ENCODE results near the gene GOLGA6L9.
"Not testable (repeated sequence)": the region's sequence is repeated elsewhere in the genome, so short reads cannot be mapped to it uniquely, and the experiment has no call there.

- TF ChIP-seq CTCF (conservative IDR thresholded peaks at IDR 0.05; ENCODE audit: low read depth, low read length); EZH2 (IDR thresholded peaks at IDR 0.05; ENCODE audit: low read length, unreplicated experiment): not testable (repeated sequence)
Observed at GRCh38 chr15:82477343-82478057, 47.9 kb downstream of the GOLGA6L9 start.
